Measurements from ENCODE around the gene ISYNA1. TPM values are rescaled to one million over a fixed set of nuclear protein-coding genes. Genes with fewer than 3 reads are reported as not detected.

ISYNA1 gene
- total RNA-seq, 1 donor: 48.4 TPM

DNA sequence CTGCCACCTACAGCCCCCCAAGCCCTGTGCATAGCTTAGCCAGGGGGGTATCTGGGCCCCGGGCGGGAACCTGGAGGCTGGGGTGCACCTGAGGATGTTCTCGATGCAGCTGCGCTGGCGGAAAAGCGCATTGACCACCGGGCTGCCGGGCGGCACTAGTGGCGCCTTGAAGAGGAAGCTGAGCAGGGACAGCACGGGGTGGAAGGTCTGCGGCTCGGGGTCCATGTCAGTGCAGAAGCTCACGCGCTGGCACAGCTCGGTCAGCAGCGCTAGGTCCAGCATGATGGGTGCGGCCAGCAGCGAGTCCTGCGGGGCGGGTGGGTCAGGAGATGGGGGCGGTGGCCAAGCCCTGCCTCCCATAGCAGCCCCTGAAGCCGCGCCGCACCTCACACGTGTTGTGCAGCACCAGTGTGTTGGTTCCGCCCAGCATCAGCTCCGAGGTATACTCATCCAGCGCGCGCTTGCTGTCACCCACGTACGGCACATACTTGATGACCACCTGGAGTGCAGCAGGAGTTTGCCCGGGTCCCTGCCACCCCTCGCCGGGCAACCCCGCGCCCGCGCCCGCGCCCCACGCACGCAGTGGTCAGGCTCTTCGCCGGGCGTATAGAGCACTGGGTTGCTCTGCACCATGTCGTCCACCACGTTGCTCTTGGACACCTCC is 2.6 kb downstream of the ISYNA1 start:
- H3K4me3 ChIP-seq (ENCODE audit: low read depth, low read length): no peak overlapping the region
- no peak for DNase-seq (ENCODE audit: low read depth)
- TF ChIP-seq, protein P1, sequence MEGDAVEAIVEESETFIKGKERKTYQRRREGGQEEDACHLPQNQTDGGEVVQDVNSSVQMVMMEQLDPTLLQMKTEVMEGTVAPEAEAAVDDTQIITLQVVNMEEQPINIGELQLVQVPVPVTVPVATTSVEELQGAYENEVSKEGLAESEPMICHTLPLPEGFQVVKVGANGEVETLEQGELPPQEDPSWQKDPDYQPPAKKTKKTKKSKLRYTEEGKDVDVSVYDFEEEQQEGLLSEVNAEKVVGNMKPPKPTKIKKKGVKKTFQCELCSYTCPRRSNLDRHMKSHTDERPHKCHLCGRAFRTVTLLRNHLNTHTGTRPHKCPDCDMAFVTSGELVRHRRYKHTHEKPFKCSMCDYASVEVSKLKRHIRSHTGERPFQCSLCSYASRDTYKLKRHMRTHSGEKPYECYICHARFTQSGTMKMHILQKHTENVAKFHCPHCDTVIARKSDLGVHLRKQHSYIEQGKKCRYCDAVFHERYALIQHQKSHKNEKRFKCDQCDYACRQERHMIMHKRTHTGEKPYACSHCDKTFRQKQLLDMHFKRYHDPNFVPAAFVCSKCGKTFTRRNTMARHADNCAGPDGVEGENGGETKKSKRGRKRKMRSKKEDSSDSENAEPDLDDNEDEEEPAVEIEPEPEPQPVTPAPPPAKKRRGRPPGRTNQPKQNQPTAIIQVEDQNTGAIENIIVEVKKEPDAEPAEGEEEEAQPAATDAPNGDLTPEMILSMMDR (IDR thresholded peaks at IDR 0.05; ENCODE audit: insufficient read depth, low read depth, low read length): no peak

DNA sequence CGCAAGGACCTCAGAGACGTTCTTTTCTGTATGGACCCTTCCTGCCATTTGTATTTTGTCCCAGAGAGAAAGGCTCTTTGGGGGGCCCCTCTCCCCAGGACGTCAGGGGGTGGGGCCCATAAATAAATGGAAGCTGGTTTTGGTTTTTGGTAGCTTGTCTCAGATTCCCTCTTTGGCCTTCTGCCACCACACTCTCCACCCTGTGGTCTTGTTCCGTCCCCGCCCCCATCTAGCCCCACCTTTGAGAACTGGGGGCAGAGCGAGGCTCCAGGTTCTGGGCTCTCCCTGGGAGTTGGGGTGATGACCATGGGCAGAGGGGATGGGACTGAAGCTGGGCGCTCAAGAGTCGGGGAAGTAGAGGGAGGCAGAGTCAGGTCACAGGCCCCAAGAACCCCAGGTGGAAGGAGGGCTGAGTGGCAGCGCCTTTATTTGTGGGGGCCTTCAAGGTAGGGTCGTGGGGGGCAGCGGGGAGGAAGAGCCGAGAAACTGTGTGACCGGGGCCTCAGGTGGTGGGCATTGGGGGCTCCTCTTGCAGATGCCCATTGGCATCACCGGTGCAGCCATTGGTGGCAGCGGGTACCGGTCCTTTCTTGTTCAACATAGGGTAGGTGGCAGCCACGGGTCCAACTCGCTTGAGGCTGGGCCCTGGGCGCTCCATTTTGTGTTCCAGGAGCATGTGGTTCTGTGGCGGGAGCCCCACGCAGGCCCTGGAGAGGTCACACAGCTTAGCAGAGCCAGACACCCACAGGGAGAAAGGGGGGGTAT is 3.3 kb downstream of the ISYNA1 start:
- H3K4me3 ChIP-seq (ENCODE audit: low read depth, low read length): no peak overlapping the region
- DNase-seq (ENCODE audit: low read depth): no peak
- TF ChIP-seq, protein P1 (IDR thresholded peaks at IDR 0.05; ENCODE audit: insufficient read depth, low read depth, low read length): no peak

DNA sequence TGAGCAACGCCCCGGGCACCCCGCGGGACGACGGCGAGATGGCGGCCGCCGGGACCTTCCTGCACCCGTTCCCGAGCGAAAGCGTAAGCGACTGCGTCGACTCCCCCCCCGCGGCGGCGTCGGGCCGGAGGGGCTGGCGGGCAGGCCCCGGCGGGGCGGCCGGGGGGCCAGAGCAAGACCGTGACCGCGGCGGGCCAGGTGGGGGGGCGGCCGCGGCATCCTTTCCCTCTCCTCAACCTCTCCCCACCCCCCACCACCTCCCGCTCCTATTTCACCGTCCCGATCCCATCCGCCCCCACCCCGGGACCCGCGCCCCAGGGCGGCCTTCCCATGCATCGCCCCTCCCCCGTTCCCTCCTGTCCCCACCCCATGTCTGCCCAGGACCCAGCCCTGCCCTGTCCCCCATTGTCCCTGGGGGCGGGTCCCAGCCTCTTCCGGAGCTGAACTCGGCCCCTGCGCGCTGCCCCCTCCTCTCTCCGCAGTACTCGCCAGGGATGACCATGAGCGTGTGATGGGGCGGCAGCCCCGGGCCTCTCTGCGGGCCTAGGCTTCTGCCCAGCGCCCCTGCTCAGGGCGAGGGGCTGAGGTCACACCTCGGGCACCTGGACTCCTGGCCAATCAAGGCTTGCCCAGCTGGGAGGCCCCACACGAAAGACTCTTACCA is 4.1 kb downstream of the ISYNA1 start:
- peak overlapping the region; percentile 35 for H3K4me3 ChIP-seq (ENCODE audit: low read depth, low read length)
- no peak for DNase-seq (ENCODE audit: low read depth)
- TF ChIP-seq, protein P1 (IDR thresholded peaks at IDR 0.05; ENCODE audit: insufficient read depth, low read depth, low read length): no peak

DNA sequence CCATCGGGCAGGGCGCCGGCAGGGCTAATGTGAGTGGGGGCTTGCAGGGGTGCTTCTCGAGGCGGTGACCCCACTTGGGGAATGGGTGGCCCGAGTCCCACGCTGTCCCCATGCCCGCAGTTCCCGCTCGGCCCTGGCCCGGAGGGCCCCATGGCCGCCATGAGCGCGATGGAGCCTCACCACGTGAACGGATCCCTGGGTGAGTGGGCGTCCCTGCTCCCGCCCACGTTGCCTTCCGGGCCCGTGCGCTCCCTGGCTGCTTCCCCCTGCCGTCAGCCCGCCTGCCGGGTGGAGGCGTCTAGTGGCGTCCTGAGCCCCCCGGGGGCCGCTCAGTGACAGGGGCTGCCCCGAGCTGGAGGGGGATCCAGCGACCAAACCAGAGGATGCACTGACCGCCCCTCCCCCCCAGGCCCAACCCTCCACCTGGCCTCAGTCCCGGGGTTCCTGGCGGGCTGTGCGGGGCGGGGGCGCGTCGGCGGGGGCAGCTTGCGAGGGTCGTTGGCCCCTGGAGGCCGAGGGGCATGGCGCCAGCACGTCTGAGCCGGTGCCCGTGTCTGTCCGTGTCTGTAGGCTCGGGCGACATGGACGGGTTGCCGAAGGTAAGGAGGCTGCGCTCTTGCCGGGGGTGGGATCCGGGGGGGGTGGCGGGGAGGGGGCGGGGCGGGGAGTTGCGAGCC is 4.8 kb downstream of the ISYNA1 start:
- DNase-seq (ENCODE audit: low read depth): no peak
- TF ChIP-seq, protein P1 (IDR thresholded peaks at IDR 0.05; ENCODE audit: insufficient read depth, low read depth, low read length): no peak

DNA sequence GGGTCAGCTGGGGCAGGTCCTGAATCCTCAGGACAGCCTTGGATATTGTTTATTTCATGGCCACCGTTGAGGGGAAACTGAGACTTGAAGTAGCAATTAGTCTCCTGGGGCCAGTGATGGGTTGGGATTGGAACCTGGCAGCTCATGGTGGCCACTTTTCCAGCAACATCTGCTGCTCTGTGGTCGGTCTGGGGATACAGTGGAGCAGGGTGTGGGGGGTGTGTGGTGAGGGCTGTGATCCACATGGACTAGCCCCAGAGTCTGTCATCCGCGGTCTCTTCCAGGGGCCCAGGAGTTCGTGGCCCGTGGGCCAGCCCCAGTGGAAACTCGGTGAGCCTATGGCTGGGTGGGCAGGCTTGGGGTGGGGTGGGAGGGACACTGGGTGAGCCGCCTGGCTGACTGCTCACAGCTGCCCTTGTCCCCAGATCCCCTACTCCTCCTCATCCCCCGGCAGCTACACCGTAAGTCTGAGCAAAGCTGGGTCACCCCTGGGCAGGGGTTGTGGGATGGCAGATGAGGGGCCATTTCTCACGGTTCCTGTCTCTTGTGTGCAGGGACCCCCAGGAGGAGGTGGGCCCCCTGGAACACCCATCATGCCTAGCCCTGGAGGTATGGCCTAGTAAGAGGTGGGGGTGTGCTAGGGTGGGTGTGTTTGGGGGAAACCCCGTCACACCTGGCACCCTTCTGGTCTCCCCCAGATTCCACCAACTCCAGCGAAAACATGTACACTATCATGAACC is 5.5 kb downstream of the ISYNA1 start:
- H3K4me3 ChIP-seq (ENCODE audit: low read depth, low read length): peak overlapping the region; percentile 41
- TF ChIP-seq, protein P1 (IDR thresholded peaks at IDR 0.05; ENCODE audit: insufficient read depth, low read depth, low read length): no peak
- no peak for DNase-seq (ENCODE audit: low read depth)

More for the DNA sequence above, 4.8 kb downstream of the ISYNA1 start:
- peak overlapping the region; percentile 41 for H3K4me3 ChIP-seq (ENCODE audit: low read depth, low read length)
